A549 (cell line): Measurements from ENCODE around the gene ACCSL.

Experiments used
- CBX2 ChIP-seq: fragments of 200-600 bp; sonication (generic); IDR thresholded peaks from 2 replicates; pipeline ENCODE4 v1.6.1; 2016; ENCODE audit warnings: low read depth, mild to moderate bottlenecking, borderline replicate concordance
- CEBPB ChIP-seq, 2 experiments: fragments of >200 bp in 1 of 2; sonication (Bioruptor Twin) in 1 of 2; formaldehyde crosslinking in 1 of 2; IDR thresholded peaks; 2 replicates each; pipeline ENCODE4 v1.6.1; 2012 to 2016
- CHD2 ChIP-seq: fragments of 150-350 bp; IDR thresholded peaks from 2 replicates; pipeline ENCODE4 v1.6.1; 2014; ENCODE audit warnings: low read length; ENCODE audit not compliant: partially characterized antibody
- JUNB ChIP-seq: fragments of >200 bp; sonication (Bioruptor Twin); formaldehyde crosslinking; IDR thresholded peaks from 2 replicates; pipeline ENCODE4 v1.6.1; 2016
- MYC ChIP-seq: IDR thresholded peaks from 2 replicates; pipeline ENCODE4 v1.6.1; 2012; ENCODE audit warnings: mild to moderate bottlenecking, inconsistent platforms, low read length, improper control_type of control experiment, borderline replicate concordance
- NPAS2 ChIP-seq: fragments of 250-450 bp; sonication (Bioruptor Pico); IDR thresholded peaks from 2 replicates; pipeline ENCODE4 v1.8.0; 2022; ENCODE audit warnings: mild to moderate bottlenecking, moderate library complexity, borderline replicate concordance
- POLR2A ChIP-seq: IDR thresholded peaks from 2 replicates; pipeline ENCODE4 v1.6.1; 2012; ENCODE audit warnings: mild to moderate bottlenecking, low read length
- RAD21 ChIP-seq, 2 experiments: fragments of >200 bp in 1 of 2; sonication (Bioruptor Twin) in 1 of 2; formaldehyde crosslinking in 1 of 2; IDR thresholded peaks in 1 of 2; conservative IDR thresholded peaks in 1 of 2; 2 replicates in 1 of 2; 3 replicates in 1 of 2; pipeline ENCODE4 v1.6.1; 2012 to 2018; ENCODE audit warnings: inconsistent platforms in 1 of 2
- ZC3H11A ChIP-seq: fragments of 450-650 bp; IDR thresholded peaks from 2 replicates; pipeline ENCODE4 v1.6.1; 2014; ENCODE audit warnings: antibody characterized with exemption, mild to moderate bottlenecking
- ZFP36 ChIP-seq: fragments of 450-650 bp; IDR thresholded peaks from 2 replicates; pipeline ENCODE4 v1.6.1; 2014; ENCODE audit warnings: borderline replicate concordance; ENCODE audit not compliant: partially characterized antibody
- ZSCAN20 ChIP-seq: fragments of 250-450 bp; sonication (Bioruptor Pico); IDR thresholded peaks from 2 replicates; pipeline ENCODE4 v1.8.0; 2022; ENCODE audit warnings: mild to moderate bottlenecking, moderate library complexity
- TF ChIP-seq, protein P1 (sequence below): fragments of >200 bp; sonication (Bioruptor Twin); formaldehyde crosslinking; IDR thresholded peaks from 3 replicates; pipeline ENCODE4 v1.5.1; 2016
- TF ChIP-seq, protein P2 (sequence below): fragments of 250-450 bp; sonication (Bioruptor Pico); IDR thresholded peaks from 2 replicates; pipeline ENCODE4 v1.5.0; 2021; ENCODE audit warnings: mild to moderate bottlenecking, moderate library complexity, borderline replicate concordance
- TF ChIP-seq, protein P3 (sequence below): fragments of 150-350 bp; IDR thresholded peaks from 2 replicates; pipeline ENCODE4 v1.6.1; 2014; ENCODE audit warnings: low read depth, mild to moderate bottlenecking, low read length

DNA sequence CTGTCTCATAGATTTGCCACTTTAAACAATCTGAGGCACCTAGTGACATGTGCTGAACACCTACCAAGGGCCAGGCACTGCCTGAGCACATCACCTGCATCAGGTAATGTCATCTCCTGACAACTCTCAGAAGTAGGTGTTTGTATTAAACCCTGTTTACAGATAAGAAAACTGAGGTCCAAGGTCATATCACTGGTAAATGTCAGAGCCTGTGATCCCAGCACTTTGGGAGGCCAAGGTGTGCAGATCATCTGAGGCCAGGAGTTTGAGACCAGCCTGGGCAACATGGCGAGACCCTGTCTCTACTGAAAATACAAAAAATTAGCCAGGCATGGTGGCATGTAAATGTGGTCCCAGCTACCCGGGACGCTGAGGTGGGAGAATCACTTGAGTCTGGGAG is 39.1 kb upstream of the ACCSL start:
- TF ChIP-seq, protein P1, sequence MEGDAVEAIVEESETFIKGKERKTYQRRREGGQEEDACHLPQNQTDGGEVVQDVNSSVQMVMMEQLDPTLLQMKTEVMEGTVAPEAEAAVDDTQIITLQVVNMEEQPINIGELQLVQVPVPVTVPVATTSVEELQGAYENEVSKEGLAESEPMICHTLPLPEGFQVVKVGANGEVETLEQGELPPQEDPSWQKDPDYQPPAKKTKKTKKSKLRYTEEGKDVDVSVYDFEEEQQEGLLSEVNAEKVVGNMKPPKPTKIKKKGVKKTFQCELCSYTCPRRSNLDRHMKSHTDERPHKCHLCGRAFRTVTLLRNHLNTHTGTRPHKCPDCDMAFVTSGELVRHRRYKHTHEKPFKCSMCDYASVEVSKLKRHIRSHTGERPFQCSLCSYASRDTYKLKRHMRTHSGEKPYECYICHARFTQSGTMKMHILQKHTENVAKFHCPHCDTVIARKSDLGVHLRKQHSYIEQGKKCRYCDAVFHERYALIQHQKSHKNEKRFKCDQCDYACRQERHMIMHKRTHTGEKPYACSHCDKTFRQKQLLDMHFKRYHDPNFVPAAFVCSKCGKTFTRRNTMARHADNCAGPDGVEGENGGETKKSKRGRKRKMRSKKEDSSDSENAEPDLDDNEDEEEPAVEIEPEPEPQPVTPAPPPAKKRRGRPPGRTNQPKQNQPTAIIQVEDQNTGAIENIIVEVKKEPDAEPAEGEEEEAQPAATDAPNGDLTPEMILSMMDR, result no peak
- no peak for TF ChIP-seq ZFP36
- no peak for TF ChIP-seq CEBPB (IDR thresholded peaks at IDR 0.05)
- TF ChIP-seq, protein P2, sequence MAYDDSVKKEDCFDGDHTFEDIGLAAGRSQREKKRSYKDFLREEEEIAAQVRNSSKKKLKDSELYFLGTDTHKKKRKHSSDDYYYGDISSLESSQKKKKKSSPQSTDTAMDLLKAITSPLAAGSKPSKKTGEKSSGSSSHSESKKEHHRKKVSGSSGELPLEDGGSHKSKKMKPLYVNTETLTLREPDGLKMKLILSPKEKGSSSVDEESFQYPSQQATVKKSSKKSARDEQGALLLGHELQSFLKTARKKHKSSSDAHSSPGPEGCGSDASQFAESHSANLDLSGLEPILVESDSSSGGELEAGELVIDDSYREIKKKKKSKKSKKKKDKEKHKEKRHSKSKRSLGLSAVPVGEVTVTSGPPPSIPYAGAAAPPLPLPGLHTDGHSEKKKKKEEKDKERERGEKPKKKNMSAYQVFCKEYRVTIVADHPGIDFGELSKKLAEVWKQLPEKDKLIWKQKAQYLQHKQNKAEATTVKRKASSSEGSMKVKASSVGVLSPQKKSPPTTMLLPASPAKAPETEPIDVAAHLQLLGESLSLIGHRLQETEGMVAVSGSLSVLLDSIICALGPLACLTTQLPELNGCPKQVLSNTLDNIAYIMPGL (CRISPR knock-in tag), result no peak
- TF ChIP-seq, protein P3, sequence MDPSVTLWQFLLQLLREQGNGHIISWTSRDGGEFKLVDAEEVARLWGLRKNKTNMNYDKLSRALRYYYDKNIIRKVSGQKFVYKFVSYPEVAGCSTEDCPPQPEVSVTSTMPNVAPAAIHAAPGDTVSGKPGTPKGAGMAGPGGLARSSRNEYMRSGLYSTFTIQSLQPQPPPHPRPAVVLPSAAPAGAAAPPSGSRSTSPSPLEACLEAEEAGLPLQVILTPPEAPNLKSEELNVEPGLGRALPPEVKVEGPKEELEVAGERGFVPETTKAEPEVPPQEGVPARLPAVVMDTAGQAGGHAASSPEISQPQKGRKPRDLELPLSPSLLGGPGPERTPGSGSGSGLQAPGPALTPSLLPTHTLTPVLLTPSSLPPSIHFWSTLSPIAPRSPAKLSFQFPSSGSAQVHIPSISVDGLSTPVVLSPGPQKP, result no peak
- TF ChIP-seq RAD21 (conservative IDR thresholded peaks at IDR 0.05 in 1 of 2, IDR thresholded peaks at IDR 0.05 in 1 of 2), result no peak
- no peak for TF ChIP-seq JUNB
- no peak for TF ChIP-seq POLR2A
- TF ChIP-seq ZC3H11A, result no peak
- TF ChIP-seq ZSCAN20, result no peak
- TF ChIP-seq MYC, result no peak
- TF ChIP-seq CBX2, result no peak
- TF ChIP-seq NPAS2, result no peak
- TF ChIP-seq CHD2, result no peak
